Peyer's patch (tissue), 4 donors: Measurements from ENCODE around the gene PTRH1.

Experiments used
- POLR2A ChIP-seq, 2 donors: fragments of 450-650 bp; IDR thresholded peaks; one replicate each; pipeline ENCODE4 v1.5.1; 2017; ENCODE audit warnings: antibody characterized with exemption in 2 of 2, mild to moderate bottlenecking in 2 of 2, moderate library complexity in 2 of 2
- TF ChIP-seq, protein P1 (sequence below), 6 experiments: fragments of 450-650 bp in 4 of 6; fragments of 200-600 bp in 2 of 6; sonication (generic) in 1 of 6; IDR thresholded peaks; one replicate each; pipeline ENCODE4 v1.5.1; 2017 to 2019; ENCODE audit warnings: antibody characterized with exemption in 6 of 6, mild to moderate bottlenecking in 3 of 6, moderate library complexity in 1 of 6

DNA sequence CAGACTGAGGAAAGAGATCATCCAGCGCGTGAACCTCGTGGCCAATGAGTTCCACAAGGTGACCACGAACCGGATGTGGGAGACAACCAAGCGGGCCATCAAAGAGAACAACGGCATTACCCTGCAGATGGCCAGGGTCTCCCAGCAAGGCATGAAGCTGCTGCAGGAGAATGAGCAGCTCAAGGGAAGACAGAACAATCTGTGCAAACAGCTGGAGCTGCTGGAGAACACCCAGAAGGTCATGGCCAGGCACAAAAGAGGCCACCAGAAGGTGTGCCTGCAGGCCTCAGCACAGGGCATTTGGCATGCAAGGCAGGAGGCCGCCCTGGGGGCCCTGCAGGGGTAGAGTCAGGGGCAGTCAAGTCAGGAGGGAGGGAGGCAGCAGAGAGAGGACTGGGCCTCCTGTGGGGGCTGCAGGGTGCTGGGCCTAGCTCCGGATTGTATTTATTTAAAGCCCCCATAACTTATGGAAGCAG, 4.2 kb downstream of the PTRH1 start:
- TF ChIP-seq, protein P1, sequence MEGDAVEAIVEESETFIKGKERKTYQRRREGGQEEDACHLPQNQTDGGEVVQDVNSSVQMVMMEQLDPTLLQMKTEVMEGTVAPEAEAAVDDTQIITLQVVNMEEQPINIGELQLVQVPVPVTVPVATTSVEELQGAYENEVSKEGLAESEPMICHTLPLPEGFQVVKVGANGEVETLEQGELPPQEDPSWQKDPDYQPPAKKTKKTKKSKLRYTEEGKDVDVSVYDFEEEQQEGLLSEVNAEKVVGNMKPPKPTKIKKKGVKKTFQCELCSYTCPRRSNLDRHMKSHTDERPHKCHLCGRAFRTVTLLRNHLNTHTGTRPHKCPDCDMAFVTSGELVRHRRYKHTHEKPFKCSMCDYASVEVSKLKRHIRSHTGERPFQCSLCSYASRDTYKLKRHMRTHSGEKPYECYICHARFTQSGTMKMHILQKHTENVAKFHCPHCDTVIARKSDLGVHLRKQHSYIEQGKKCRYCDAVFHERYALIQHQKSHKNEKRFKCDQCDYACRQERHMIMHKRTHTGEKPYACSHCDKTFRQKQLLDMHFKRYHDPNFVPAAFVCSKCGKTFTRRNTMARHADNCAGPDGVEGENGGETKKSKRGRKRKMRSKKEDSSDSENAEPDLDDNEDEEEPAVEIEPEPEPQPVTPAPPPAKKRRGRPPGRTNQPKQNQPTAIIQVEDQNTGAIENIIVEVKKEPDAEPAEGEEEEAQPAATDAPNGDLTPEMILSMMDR (IDR thresholded peaks at IDR 0.05), result no peak
- no peak for TF ChIP-seq POLR2A (IDR thresholded peaks at IDR 0.05)
